CD4-positive, alpha-beta T cell treated with Interleukin-6 at 100 ng/mL for 8 hours (primary cell): ENCODE data around the gene CNTFR.

Experiments used
- DNase-seq: peaks from one replicate; pipeline ENCODE4 v3.0.0-alpha.2; 2020; ENCODE audit warnings: mixed read lengths, low spot score

CNTFR gene

DNA sequence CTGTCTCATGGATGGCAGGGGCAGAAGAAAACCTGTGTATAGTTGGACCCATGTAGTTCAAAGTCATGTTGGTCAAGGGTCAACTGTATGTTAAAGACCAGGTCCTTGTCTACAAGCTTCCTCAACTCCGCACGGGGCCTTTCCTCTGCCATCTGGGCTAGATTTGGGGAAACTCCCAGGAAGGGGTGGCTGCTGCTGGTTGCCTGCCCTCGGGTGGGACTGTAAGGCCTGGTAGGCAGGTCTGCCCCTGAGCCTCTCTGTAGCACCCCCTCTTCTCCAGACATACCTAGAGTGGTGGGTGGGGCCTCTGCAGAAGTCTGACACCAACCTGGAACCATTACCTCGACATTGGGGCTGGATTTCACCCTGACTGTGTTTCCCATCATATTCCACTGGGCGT, 82.0 kb downstream of the CNTFR start:
- no peak for DNase-seq

DNA sequence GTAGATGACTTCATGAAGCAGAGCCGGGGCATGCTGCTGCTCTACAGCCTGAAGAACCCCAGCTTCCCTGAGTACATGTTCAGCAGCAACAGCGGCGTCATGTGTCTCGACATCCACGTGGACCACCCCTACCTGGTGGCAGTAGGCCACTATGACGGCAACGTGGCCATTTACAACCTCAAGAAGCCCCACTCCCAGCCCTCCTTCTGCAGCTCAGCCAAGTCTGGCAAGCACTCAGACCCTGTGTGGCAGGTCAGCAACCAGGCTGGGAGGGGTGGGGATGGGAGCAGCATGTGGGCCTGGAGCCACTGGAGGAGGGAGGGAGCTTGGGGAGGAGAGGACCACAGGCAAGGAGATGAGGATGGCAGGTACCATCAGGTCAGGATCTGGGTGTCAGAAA, 82.9 kb downstream of the CNTFR start:
- DNase-seq = no peak

DNA sequence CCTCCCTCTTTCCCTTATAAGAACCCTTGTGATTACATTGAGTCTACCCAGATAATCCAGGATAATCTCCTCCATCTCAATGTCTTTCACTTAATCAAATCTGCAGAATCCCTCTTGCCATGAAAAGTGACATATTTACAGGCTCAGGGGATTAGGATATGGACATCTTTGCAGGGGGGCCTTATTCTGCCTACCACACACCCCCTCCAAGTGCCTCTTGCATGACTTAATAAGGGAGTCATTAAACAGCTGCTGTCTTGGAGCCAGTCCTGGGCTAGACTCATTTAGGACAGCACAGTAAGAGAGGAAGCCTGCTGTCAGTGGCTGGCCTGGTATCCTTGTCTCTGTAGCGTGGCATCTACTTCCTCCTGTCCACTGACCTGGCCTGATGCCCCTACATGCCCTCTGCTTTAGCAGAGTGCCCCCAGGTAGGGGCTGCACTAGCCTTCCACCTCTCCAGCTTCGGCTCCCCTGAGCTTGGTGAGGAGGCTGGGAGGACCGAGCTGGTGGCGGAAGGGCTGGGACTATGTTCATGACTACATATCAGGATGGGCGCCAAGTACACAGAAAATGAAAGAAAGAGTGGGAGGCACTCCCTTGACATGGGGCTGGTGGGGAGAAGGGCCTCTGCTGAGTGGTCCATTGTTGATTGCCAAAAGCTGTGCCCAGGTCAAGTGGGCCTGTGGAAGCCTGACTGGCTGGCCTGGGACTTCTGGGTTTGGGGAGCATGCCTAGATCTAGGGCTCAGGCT, 84.0 kb downstream of the CNTFR start:
- no peak for DNase-seq

DNA sequence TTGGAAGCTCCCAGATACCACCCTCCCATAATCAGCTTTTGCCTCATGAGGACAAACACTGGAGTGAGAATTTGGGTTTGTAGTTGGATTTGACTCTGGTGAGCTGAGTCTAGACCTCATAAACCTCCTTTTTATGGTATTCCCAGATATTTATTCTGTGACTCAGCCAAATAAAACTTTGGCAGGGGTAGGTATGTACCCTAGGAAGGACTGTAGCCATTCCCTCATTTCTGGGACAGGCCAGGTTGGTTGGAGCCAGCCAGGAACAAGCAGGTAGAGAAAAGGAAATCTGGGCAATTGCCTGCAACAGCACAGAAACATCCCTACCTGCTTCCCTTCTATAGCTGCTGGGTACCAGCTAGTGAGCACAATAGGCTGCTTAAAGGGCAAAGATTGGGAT, 86.1 kb downstream of the CNTFR start:
- no peak for DNase-seq

DNA sequence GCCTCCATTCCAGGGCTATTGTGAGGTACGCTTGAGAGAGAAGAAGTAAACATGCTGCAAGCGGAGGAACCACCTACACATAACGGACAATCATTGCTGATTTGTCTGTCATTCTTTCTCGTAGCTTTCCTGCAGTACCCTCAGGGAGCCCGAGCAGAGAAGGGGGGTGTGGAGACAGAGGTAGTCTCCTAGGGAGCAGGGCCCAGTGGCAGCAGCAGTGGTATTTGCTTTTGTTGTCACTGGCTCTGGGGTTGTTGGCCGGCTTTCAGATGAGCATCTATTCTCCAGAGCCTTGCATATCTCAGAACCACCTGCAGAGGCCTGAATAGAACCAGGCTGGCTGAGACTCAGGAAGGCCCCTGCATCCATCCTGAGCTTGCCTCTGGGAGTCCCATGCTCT, 86.6 kb downstream of the CNTFR start:
- DNase-seq = no peak

DNA sequence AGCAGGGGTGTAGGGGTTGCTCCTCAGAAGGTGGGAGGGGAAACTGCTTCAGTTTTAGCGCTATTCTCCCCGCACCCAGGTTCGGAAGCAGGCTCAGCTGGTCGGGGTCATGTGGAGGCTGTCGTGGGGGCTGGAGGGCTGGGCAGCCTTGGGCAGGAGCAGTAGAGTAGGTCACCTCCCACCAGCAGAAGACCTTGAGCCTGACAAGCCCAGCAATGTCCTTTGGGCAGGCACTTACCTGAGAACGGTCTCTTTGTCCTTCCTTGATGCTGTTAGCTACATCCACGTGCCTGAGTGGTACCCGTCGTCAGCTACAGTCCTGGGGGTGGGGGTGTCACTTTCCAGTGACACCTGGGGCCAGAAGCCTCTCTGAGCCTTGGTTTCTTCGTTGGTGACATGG, 87.1 kb downstream of the CNTFR start:
- no peak for DNase-seq

DNA sequence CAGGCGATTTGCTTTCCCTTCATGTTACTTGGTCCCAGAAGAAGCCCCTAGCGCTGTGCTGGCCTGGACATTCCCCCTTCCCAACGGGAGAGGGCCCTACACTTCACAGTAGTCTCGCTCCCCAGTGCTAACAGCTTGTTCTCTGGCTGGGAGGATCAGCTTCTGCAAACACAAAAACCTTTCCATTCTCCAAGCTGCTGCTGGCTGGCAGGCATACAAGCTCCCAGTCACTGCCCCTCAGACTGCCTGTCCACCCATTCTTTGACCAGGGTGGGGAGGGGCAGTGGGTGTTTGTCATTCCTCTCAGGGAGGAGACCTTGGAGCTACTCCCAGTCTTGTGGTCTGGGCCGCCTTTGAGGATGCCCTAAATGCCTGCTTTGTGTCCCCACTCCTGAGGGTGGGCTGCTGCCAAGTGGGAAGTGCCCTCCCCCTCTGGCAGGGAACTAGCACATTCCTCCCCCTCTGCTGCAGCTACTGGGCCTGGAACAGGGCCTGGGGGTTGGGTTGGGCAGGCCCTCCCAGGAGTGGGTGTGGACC, 87.6 kb downstream of the CNTFR start:
- DNase-seq = no peak
